Mucosa of descending colon (tissue), 3 donors: ENCODE data around the gene CTNNA3. TPM values are rescaled to one million over a fixed set of nuclear protein-coding genes. Genes with fewer than 3 reads are reported as not detected.

Source experiments
- ATAC-seq: fragments of 200-7000 bp; cut with Tn5 transposase; one replicate; pipeline ENCODE4 v1.9.1; 2020; ENCODE audit warnings: mild to moderate bottlenecking, moderate library complexity
- DNase-seq, 3 donors: peaks; one replicate each; pipeline ENCODE4 v3.0.0-alpha.2; 2020
- H3K36me3 ChIP-seq: fragments of 200-600 bp; one replicate; pipeline ENCODE4 v1.8.0; 2021; ENCODE audit warnings: low read depth, mild to moderate bottlenecking
- H3K4me1 ChIP-seq: fragments of 200-600 bp; one replicate; pipeline ENCODE4 v1.8.0; 2021; ENCODE audit warnings: low read depth, mild to moderate bottlenecking
- H3K4me3 ChIP-seq: fragments of 200-600 bp; one replicate; pipeline ENCODE4 v1.8.0; 2021; ENCODE audit warnings: mild to moderate bottlenecking
- H3K9me3 ChIP-seq: fragments of 200-600 bp; one replicate; pipeline ENCODE4 v1.8.0; 2021; ENCODE audit warnings: mild to moderate bottlenecking
- CTCF ChIP-seq: fragments of 200-600 bp; IDR thresholded peaks from one replicate; pipeline ENCODE4 v1.8.0; 2022; ENCODE audit warnings: antibody characterized with exemption, mild to moderate bottlenecking
- intact Hi-C, 2 donors: fragments of 100-400 bp; cut with DNase I in 1 of 2; cut with micrococcal nuclease in 1 of 2; formaldehyde crosslinking; loops; one replicate each; pipeline versions ENCODE4 v1.11.0 to v1.11.1; 2022; cut with DNase I, micrococcal nuclease
- total RNA-seq, 3 donors: library from RNA; stranded (reverse); fragmentation: NEBNext Ultra II Directional in 2 of 3; extraction: Animal tissue kit (Norgen Biotek cat#: 25700) in 2 of 3; gene quantifications; one replicate each; pipeline versions ENCODE4 v1.2.1 to v1.2.4, GENCODE V29; 2021 to 2023
- donor health status: DM: no; HTN: no; CAD: no; lungs with moderate emphysema.
- donor health status: DM: no; HTN: no; CAD: no.
- donor health status: DM: no; HTN: yes; CAD: no.

Gene CTNNA3
- total RNA-seq, 3 donors from 2014 or later = 0.52 to 7.5 (median 0.70) TPM

- intact Hi-C loops = no loop called here
- H3K36me3 ChIP-seq = no peaks in the 10 kb centered on the region
- no peak for ATAC-seq
- no peak for TF ChIP-seq CTCF
- no peaks in the 10 kb centered on the region for H3K9me3 ChIP-seq
- no peak overlapping the region for H3K4me3 ChIP-seq
- no peak for DNase-seq
- H3K4me1 ChIP-seq = no peaks in the 10 kb centered on the region
These were observed 407.1 kb downstream of the CTNNA3 start for GRCh38 chr10:67288688-67289410.

GRCh38 chr10:67284589-67284988 is 411.4 kb downstream of the CTNNA3 start:
- TF ChIP-seq CTCF = no peak
- no peaks in the 10 kb centered on the region for H3K4me1 ChIP-seq
- intact Hi-C loops = no loop called here
- no peak for ATAC-seq
- DNase-seq = no peak
- H3K4me3 ChIP-seq = no peak overlapping the region
- H3K9me3 ChIP-seq = no peaks in the 10 kb centered on the region
- H3K36me3 ChIP-seq = no peaks in the 10 kb centered on the region

DNA sequence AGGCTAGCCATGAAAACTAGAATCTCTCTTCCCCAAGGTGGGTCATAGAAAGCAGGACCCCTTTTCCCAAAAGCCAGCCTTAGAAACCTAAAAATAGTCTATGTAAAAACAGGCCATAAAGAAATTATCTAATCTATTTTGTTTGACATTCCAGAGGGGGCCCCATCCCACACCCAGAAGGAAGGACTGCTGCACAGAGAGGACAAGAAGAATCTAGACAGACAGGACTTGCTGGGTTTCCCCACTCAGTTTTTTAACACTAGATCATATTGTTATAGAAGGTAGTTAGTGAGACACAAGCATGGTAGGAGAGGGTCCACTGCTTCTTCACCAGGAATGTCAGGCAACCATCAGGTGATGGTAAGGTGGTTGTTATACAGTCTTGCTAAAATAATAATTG is 413.1 kb downstream of the CTNNA3 start:
- Histone ChIP-seq H3K4me1 (no peaks in the 10 kb centered on the region), H3K9me3 (no peaks in the 10 kb centered on the region), H3K36me3 (no peaks in the 10 kb centered on the region), H3K4me3 (no peak overlapping the region)
- no peak for DNase-seq
- no peak for TF ChIP-seq CTCF
- no peak for ATAC-seq
- intact Hi-C loops = no loop called here

DNA sequence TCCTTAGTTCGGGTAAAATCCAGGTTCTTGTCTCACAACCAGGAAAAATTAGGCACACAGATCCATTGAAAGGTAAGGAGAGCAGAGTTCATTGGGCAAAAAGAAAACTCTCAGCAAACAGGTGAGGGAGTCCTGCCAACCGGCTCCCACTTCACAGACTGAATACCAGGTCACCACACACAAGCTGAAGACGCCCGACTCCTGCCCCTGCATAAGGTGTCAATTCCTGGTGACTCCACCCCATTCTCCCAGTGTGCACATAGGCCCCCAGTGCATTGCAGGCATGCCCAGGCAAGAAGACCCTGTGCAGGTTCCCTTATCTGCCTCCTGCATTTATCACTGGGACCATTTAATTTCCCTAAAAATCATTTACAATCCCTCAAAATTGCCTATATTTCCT is 415.6 kb downstream of the CTNNA3 start:
- DNase-seq = no peak
- no peak for ATAC-seq
- Histone ChIP-seq H3K9me3 (no peaks in the 10 kb centered on the region), H3K36me3 (no peaks in the 10 kb centered on the region), H3K4me3 (no peak overlapping the region), H3K4me1 (no peaks in the 10 kb centered on the region)
- intact Hi-C loops = no loop called here
- no peak for TF ChIP-seq CTCF

GRCh38 chr10:67277402-67277801 is 418.6 kb downstream of the CTNNA3 start:
- no peaks in the 10 kb centered on the region for H3K36me3 ChIP-seq
- no peak for DNase-seq
- ATAC-seq = no peak
- intact Hi-C loops = no loop called here
- TF ChIP-seq CTCF = no peak
- H3K4me1 ChIP-seq = no peaks in the 10 kb centered on the region
- no peaks in the 10 kb centered on the region for H3K9me3 ChIP-seq
- no peak overlapping the region for H3K4me3 ChIP-seq

DNA sequence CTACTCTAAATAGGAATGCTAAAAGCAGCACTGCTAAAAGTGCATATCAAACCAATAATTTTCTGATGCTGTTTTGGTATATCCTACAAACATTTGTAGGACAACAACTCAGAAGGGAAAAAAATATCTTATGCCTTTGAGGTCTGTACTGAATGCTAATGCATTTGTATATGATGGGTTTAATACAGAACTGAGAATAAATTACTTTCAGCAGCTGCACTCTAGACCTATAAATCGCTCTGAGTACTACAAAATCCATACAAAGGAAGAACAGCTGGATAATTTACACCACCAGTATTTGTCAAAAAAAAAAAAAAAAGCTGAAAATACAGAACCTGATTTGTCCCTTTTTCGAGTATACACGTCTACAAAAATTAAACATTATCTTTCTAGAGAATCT is 426.2 kb downstream of the CTNNA3 start:
- no peak for DNase-seq
- intact Hi-C loops = no loop called here
- Histone ChIP-seq H3K9me3 (no peaks in the 10 kb centered on the region), H3K36me3 (no peaks in the 10 kb centered on the region), H3K4me3 (no peak overlapping the region), H3K4me1 (no peaks in the 10 kb centered on the region)
- TF ChIP-seq CTCF = no peak
- no peak for ATAC-seq
